AML-193 (cell line): ENCODE results near the gene HECTD1.
"Not testable (repeated sequence)": the region's sequence is repeated elsewhere in the genome, so short reads cannot be mapped to it uniquely, and the experiment has no call there.

ENCODE experiments used
- DNase-seq, 2 experiments: peaks; one replicate each; lab custom pipeline; 2025; lab: John Stamatoyannopoulos, UW

HECTD1 gene

GRCh38 chr14:31194095-31194494, 13.5 kb downstream of the HECTD1 start:
- DNase-seq = no peak

GRCh38 chr14:31192544-31192943, 15.0 kb downstream of the HECTD1 start:
- DNase-seq = not testable (repeated sequence)

- DNase-seq = no peak
Measured at GRCh38 chr14:31190717-31191263, 16.8 kb downstream of the HECTD1 start.

- DNase-seq = no peak
Measured at GRCh38 chr14:31190219-31190603, 17.4 kb downstream of the HECTD1 start.

- no peak for DNase-seq
Measured at GRCh38 chr14:31189346-31190218, 18.0 kb downstream of the HECTD1 start.

DNA sequence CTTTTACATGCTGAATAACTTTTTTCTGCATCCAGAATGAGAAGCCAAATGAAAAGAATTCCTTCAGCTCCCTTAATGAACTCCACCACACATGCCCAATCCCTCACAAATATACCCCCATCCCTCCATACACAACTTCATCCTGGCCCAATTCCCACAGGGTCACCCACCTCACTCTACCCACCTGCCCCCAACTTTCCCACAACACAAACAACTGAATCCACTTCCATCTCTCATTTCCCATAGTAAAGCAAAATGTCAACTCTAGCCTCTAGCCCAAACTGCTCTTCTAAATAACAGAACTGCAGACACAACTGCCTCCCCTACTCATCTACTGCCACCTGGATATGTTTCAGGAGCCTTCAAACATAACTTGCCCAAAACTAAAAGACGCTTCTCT, 18.8 kb downstream of the HECTD1 start:
- no peak for DNase-seq

DNA sequence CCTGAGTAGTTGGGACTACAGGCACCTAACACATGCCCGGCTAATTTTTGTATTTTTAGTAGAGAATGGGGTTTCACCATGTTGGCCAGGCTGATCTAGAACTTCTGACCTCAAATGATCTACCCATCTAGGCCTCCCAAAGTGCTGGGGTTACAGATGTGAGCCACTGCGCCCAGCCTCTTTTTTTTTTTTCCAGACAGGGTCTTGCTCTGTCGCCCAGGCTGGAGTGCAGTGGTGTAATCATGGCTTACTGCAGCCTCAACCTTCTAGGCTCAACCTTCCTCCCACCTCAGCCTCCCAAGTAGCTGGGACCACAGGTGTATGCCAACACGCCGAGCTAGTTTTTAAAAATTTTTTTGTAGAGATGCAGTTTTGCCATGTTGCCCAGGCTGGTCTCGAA, 25.6 kb downstream of the HECTD1 start:
- not testable (repeated sequence) for DNase-seq

DNA sequence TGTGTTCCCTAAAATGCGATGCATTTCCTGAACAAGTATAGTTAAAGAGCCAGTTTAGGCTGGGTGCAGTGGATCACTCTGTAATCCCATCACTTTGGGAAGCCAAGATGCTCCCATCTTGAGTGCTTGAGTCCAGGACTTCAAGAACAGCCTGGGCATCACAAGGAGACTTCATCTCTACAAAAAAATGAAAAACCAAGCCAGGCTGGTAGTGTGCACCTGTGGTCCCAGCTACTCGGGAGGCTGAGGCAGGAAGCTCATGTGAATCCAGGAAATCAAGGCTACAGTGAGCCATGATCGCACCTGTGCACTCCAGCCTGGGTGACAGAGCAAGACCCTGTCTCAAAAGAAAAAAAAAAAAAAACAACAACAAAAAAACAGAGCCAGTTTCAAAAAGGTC, 26.3 kb downstream of the HECTD1 start:
- DNase-seq = no peak

DNA sequence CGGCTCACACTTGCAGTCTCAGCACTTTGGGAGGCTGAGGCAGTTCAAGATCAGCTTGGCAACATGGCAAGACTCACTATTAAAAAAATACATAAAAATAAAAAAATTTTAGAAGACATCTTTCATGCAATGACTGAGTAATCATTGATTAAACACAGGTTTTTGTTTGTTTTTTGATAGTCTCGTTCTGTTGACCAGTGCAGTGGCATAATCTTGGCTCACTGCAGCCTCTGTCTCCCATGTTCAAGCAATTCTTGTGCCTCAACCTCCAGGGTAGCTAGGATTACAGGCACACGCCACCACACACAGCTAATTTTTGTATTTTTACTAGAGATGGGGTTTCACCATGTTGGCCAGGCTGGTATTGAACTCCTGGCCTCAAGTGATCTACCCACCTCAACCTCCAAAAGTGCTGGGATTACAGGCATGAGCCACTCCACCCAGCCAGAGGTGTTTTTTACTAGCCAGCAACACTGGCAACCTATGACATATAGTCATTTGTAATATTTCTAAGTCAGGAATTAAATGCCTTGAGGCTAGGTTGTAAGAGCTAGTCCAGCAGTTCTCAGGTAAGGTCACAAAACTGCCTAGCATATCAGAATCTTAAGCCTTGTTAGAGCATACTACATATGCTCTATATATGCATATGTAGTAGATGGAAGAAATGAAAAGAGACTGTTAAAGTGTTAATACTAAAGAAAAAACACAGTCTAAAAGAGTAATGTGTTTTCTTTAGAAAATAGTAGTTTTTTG, 27.1 kb downstream of the HECTD1 start:
- DNase-seq = no peak

GRCh38 chr14:31174433-31174832, 33.2 kb downstream of the HECTD1 start:
- no peak for DNase-seq

- DNase-seq = no peak
Measured at GRCh38 chr14:31173120-31173837, 34.3 kb downstream of the HECTD1 start.

- DNase-seq = no peak
Measured at GRCh38 chr14:31172084-31172483, 35.5 kb downstream of the HECTD1 start.

DNA sequence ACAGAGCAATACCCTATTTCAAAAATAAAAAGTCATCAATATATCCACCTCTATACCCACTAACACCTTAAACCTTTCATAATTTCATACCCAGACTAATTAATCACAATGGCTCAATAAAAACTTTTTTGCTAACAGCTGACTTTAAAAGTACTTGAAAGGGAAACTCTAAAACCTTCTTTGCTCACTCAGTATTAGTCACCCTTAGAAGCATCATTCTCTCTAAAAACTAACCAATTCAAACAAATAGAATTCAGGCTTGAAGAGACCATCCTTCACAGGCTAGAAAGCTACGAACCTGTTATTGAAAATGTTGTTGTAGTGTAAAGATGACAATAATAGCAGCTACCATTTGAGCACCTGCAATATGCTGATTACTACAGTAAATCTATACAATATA, 37.2 kb downstream of the HECTD1 start:
- DNase-seq = no peak

- DNase-seq = no peak
Measured at GRCh38 chr14:31169877-31170276, 37.7 kb downstream of the HECTD1 start.

DNA sequence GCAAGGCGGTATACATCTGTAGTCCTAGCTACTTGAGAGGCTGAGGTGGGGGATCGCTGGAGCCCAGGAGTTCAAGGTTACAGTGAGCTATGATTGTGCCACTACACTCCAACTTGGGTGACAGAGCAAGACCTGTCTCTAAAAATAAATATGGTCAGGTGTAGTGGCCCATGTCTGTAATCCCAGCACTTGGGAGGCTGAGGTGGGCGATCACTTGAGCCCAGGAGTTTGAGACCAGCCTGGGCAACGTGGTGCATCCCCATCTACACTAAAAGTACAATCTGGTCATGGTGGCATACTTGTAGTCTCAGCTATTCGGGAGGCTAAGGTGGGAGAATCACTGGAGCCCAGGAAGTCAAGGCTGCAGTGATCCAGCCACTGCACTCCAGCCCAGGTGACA, 40.6 kb downstream of the HECTD1 start:
- DNase-seq = no peak

DNA sequence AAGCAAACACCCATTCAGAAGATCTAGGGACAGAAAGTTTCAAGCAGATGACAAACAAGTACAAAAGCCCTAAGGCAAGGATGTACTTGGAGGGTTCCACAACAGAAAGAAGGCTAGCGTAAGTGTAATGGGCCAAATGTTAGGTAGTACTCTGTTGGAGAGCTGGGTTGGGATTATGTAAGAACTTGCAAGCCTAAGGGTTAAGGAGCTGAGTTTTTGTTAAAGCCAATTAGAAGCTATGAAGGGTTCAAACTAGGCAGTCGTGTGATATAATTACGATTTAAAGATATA, 41.4 kb downstream of the HECTD1 start:
- no peak for DNase-seq

- no peak for DNase-seq
Measured at GRCh38 chr14:31164115-31164514, 43.5 kb downstream of the HECTD1 start.

GRCh38 chr14:31162910-31163649, 44.5 kb downstream of the HECTD1 start:
- DNase-seq = no peak

DNA sequence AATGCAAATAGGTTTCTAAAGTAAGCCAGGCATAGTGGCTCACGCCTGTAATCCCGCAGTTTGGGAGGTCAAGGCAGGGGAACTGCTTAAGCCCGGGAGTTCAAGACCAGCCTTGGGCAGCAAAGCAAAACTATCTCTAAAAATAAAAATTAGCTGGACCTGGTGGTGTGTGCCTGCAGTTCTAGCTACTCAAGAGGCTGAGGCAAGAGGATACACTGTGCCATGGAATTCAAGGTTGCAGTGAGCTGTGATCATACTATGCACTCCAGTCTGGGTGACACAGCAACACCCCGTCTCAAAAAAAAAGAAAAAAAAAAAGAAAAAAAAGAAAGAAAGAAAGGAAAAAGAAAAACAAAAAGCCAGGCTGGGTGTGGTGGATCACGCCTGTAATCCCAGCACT, 46.3 kb downstream of the HECTD1 start:
- DNase-seq = no peak

GRCh38 chr14:31159682-31160296, 47.8 kb downstream of the HECTD1 start:
- DNase-seq = no peak

DNA sequence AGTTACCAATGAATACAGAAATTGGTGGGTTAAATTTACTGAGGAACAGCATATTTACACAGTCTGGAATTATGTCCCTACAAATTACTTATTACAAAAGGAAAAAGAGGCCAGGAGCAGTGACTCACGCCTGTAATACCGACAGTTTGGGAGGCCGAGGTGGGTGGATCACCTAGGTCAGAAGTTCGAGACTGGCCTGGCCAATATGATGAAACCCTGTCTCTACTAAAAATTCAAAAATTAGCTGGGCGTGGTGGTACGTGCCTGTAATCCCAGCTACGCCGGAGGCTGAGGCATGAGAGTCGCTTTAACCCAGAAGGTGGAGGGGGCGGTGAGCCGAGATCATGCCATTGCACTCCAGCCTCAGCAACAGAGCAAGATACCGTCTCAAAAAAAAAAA, 52.6 kb downstream of the HECTD1 start:
- no peak for DNase-seq
